ENCODE data around the gene TMPRSS12. TPM values are rescaled to one million over a fixed set of nuclear protein-coding genes. Genes with fewer than 3 reads are reported as not detected.

The TMPRSS12 gene
- total and polyA plus RNA-seq, 2 of the 13 experiments (the other 11 are each of a cell fraction or from before 2014, with no cell fraction given) = not detected

DNA sequence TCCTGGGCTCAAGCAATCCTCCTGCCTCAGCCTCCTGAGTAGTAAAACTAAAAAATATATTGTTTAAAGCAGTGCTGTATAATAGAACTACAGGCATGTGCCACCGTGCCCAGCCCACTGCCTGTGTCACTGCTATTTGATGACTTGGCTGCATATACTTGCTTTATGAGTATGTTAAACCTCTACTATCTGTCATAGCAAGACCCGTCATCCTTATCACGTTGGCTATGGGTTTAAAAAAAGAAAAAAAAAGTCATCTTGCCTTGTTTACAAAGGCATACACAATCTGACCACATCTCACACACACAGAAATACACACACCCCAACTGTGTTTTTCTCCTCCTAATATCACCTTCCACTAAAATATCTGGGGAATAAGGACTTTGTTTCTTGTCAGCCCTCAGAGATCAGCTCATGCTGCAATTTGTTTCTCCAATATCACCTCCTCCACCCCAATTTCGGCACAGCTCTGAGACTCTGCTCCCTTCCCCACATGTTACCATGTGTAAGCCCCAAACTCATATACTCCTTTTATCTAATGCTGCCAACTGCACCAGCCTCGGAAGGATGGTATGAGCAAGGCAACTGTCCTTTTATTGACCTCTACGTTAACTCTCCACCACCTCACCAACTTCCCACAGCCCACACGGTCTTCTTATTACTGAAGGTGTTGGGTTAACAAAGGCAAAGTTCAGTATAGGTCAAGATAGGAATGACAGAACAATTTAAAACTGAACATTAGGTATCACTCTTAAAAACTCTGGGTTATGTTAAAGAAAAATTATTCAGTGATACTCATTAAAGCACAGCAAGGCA is 802 bp upstream of the TMPRSS12 start:
- 13% methylated on average over 7 of the region's 7 CpGs for WGBS (ENCODE audit: low lambda C conversion rate)
- Histone ChIP-seq H3K9ac (ENCODE audit: insufficient read depth, low read depth, low read length) (no peak overlapping the region), H3K4me2 (ENCODE audit: low read depth, low read length) (no peak overlapping the region), H3K36me3 (replicated peaks in 1 of 2; ENCODE audit: control insufficient read depth in 1 of 2, insufficient read depth in 2 of 2, low read length in 2 of 2) (no peaks in the 10 kb centered on the region), H3K79me2 (ENCODE audit: insufficient read depth, low read length) (no peaks in the 10 kb centered on the region), H4K20me1 (ENCODE audit: insufficient read depth, low read length) (no peaks in the 10 kb centered on the region), H3K27ac (ENCODE audit: extremely low read length, insufficient read depth, low read length) (no peak overlapping the region), H3K4me1 (ENCODE audit: insufficient read depth, low read length) (no peaks in the 10 kb centered on the region), H3K27me3 (ENCODE audit: control insufficient read depth in 1 of 2, insufficient read depth in 2 of 2, low read length in 2 of 2) (no peaks in the 10 kb centered on the region), H3K4me3 (replicated peaks in 1 of 3; ENCODE audit: insufficient read depth in 1 of 3, low read depth in 2 of 3, low read length in 3 of 3) (no peak overlapping the region), H3K9me3 (ENCODE audit: low read length) (no peaks in the 10 kb centered on the region), H2AFZ (ENCODE audit: low read length) (no peak overlapping the region)
- in situ Hi-C loops (cut with HindIII; ENCODE audit: extremely low pct_ligation_motif_present, low pct_unique_long_range_greater_than_20kb) (no loop called here), intact Hi-C loops (cut with micrococcal nuclease; ENCODE audit: unreplicated experiment) (no loop called here)
- no peak for ATAC-seq
- no peak for TF ChIP-seq ZNF589 (CRISPR knock-in tag; conservative IDR thresholded peaks at IDR 0.05)
- no peak for TF ChIP-seq ARID5B (CRISPR knock-in tag; IDR thresholded peaks at IDR 0.05)
- no peak for TF ChIP-seq SAFB2 (CRISPR knock-in tag; IDR thresholded peaks at IDR 0.05; ENCODE audit: borderline replicate concordance, low read depth)
- TF ChIP-seq RELA (CRISPR knock-in tag; IDR thresholded peaks at IDR 0.05) = no peak
- no peak for TF ChIP-seq SPEN (CRISPR knock-in tag; IDR thresholded peaks at IDR 0.05; ENCODE audit: low read depth)
- no peak for TF ChIP-seq UBTF (CRISPR knock-in tag; IDR thresholded peaks at IDR 0.05)
- TF ChIP-seq PREB (CRISPR knock-in tag; IDR thresholded peaks at IDR 0.05) = no peak
- TF ChIP-seq MYC (CRISPR knock-in tag; IDR thresholded peaks at IDR 0.05; ENCODE audit: borderline replicate concordance) = no peak
- no peak for TF ChIP-seq NFIB (CRISPR knock-in tag; IDR thresholded peaks at IDR 0.05; ENCODE audit: borderline replicate concordance)
- no peak for TF ChIP-seq AGO2 (optimal IDR thresholded peaks at IDR 0.05; ENCODE audit: low read depth, low read length)
- DNase-seq (ENCODE audit: low spot score) = no peak
- POLR2A ChIA-PET = no interaction called here
- BruUV-seq (replicated peaks) = no TSS peak
- CTCF ChIA-PET (ENCODE audit: low intra/inter-chr PET ratio, low total read pairs) = no interaction called here
- FAIRE-seq = no peak
